IMR-90 (cell line): ENCODE results near the gene NCOR1. TPM values are rescaled to one million over a fixed set of nuclear protein-coding genes. Genes with fewer than 3 reads are reported as not detected.

Source experiments
- ATAC-seq: fragments of 200-7000 bp; cut with Tn5 transposase; 2 replicates; pipeline ENCODE4 v1.9.1; 2020; ENCODE audit warnings: low read depth, mild to moderate bottlenecking, moderate library complexity
- BruUV-seq: library from RNA; stranded (reverse); fragments of 400-500 nt; replicated peaks from 2 replicates; lab custom pipeline; 2021; lab: Mats Ljungman, UMichigan
- CTCF ChIA-PET: fragments of 300-600 bp; formaldehyde crosslinking; extraction: SDS; loops from one replicate; lab custom pipeline; 2021; ENCODE audit warnings: antibody characterized with exemption; lab: Yijun Ruan, JAX
- POLR2A ChIA-PET: fragments of 300-600 bp; sonication (Branson Sonifier 250); formaldehyde crosslinking; loops from one replicate; lab custom pipeline; 2022; ENCODE audit warnings: antibody characterized with exemption; ENCODE audit not compliant: unreplicated experiment; lab: Charles Lee
- DNase-seq: peaks from one replicate; pipeline ENCODE4 v3.0.0; 2013
- H2AFZ ChIP-seq: replicated peaks from 2 replicates; pipeline ENCODE3; 2013; ENCODE audit warnings: low read length, mild to moderate bottlenecking; ENCODE audit not compliant: poor library complexity
- H2AK5ac ChIP-seq: 2 replicates; pipeline ENCODE4 v1.6.1; 2013; ENCODE audit warnings: low read depth, low read length, inconsistent platforms
- H2AK9ac ChIP-seq: replicated peaks from 2 replicates; pipeline ENCODE3; 2013; ENCODE audit warnings: mild to moderate bottlenecking, low read depth, low read length, moderate library complexity; ENCODE audit not compliant: poor library complexity
- H2BK120ac ChIP-seq: 2 replicates; pipeline ENCODE4 v1.6.1; 2013; ENCODE audit warnings: low read depth, low read length, inconsistent platforms
- H2BK15ac ChIP-seq: 3 replicates; pipeline ENCODE4 v1.6.1; 2013; ENCODE audit warnings: low read depth, low read length, inconsistent platforms
- H2BK20ac ChIP-seq: 2 replicates; pipeline ENCODE4 v1.6.1; 2013; ENCODE audit warnings: low read depth, mild to moderate bottlenecking, inconsistent platforms, low read length, moderate library complexity
- H2BK5ac ChIP-seq: 2 replicates; pipeline ENCODE4 v1.6.1; 2013; ENCODE audit warnings: mild to moderate bottlenecking, low read depth, low read length, inconsistent platforms; ENCODE audit not compliant: poor library complexity, severe bottlenecking
- H3K14ac ChIP-seq: replicated peaks from 2 replicates; pipeline ENCODE4 v1.6.1; 2013; ENCODE audit warnings: low read depth, low read length, inconsistent platforms
- H3K18ac ChIP-seq: 2 replicates; pipeline ENCODE4 v1.6.1; 2013; ENCODE audit warnings: low read depth, low read length, control low read depth
- H3K23ac ChIP-seq: 2 replicates; pipeline ENCODE4 v1.6.1; 2013; ENCODE audit warnings: low read depth, low read length, inconsistent platforms
- H3K27ac ChIP-seq: 2 replicates; pipeline ENCODE4 v1.5.1; 2013; ENCODE audit warnings: mild to moderate bottlenecking, control low read depth, low read length; ENCODE audit not compliant: insufficient read depth
- H3K27me3 ChIP-seq: 2 replicates; pipeline ENCODE4 v1.6.1; 2013; ENCODE audit warnings: low read length; ENCODE audit not compliant: control insufficient read depth, insufficient read depth
- H3K36me3 ChIP-seq: 2 replicates; pipeline ENCODE4 v1.6.1; 2013; ENCODE audit warnings: low read length, mixed read lengths; ENCODE audit not compliant: control insufficient read depth, insufficient read depth
- H3K4ac ChIP-seq: 2 replicates; pipeline ENCODE4 v1.6.1; 2013; ENCODE audit warnings: low read depth, low read length, inconsistent platforms
- H3K4me1 ChIP-seq: 2 replicates; pipeline ENCODE4 v1.6.1; 2013; ENCODE audit warnings: low read length, mixed read lengths; ENCODE audit not compliant: control insufficient read depth, insufficient read depth
- H3K4me2 ChIP-seq: 2 replicates; pipeline ENCODE4 v1.6.1; 2013; ENCODE audit warnings: low read depth, mild to moderate bottlenecking, control low read depth, low read length, moderate library complexity
- H3K4me3 ChIP-seq: 2 replicates; pipeline ENCODE4 v1.5.1; 2013; ENCODE audit warnings: low read depth, mild to moderate bottlenecking, control low read depth, low read length, moderate library complexity; ENCODE audit not compliant: insufficient read depth
- H3K56ac ChIP-seq: 2 replicates; pipeline ENCODE4 v1.6.1; 2013; ENCODE audit warnings: low read length, inconsistent platforms; ENCODE audit not compliant: insufficient read depth; ENCODE audit errors: extremely low read depth
- H3K79me1 ChIP-seq, 2 experiments: 2 replicates each; pipeline ENCODE4 v1.6.1; 2013; ENCODE audit warnings: low read length in 2 of 2, inconsistent platforms in 1 of 2, low read depth in 1 of 2
- H3K9ac ChIP-seq: 2 replicates; pipeline ENCODE4 v1.6.1; 2013; ENCODE audit warnings: low read depth, low read length, control low read depth
- H3K9me1 ChIP-seq: 2 replicates; pipeline ENCODE4 v1.6.1; 2013; ENCODE audit warnings: low read length, inconsistent platforms; ENCODE audit not compliant: insufficient read depth
- H3K9me3 ChIP-seq: 2 replicates; pipeline ENCODE4 v1.6.1; 2013; ENCODE audit warnings: low read length; ENCODE audit not compliant: control insufficient read depth, insufficient read depth
- H4K20me1 ChIP-seq: 2 replicates; pipeline ENCODE4 v1.6.1; 2013; ENCODE audit warnings: low read length, inconsistent platforms; ENCODE audit not compliant: insufficient read depth
- H4K5ac ChIP-seq: 2 replicates; pipeline ENCODE4 v1.6.1; 2013; ENCODE audit warnings: mild to moderate bottlenecking, low read depth, low read length, control low read depth
- H4K8ac ChIP-seq, 2 experiments: 2 replicates each; pipeline ENCODE4 v1.6.1; 2013; ENCODE audit warnings: low read depth in 2 of 2, low read length in 2 of 2, control low read depth in 1 of 2, inconsistent platforms in 1 of 2
- H4K91ac ChIP-seq: 2 replicates; pipeline ENCODE4 v1.6.1; 2013; ENCODE audit warnings: low read depth, low read length, inconsistent platforms; ENCODE audit not compliant: insufficient read depth
- MAZ ChIP-seq: IDR thresholded peaks from 2 replicates; pipeline ENCODE4 v1.6.1; 2012; ENCODE audit warnings: low read depth, mild to moderate bottlenecking, low read length, improper control_type of control experiment, moderate library complexity, borderline replicate concordance
- NFE2L2 ChIP-seq: fragments of 150-350 bp; IDR thresholded peaks from 2 replicates; pipeline ENCODE4 v1.6.1; 2016; ENCODE audit warnings: low read depth, mild to moderate bottlenecking, low read length
- RAD21 ChIP-seq: IDR thresholded peaks from 2 replicates; pipeline ENCODE4 v1.6.1; 2012; ENCODE audit warnings: low read length, improper control_type of control experiment
- RCOR1 ChIP-seq: IDR thresholded peaks from 2 replicates; pipeline ENCODE4 v1.6.1; 2012; ENCODE audit warnings: mild to moderate bottlenecking, low read length, improper control_type of control experiment; ENCODE audit not compliant: insufficient replicate concordance
- WGBS, 2 experiments: methylation state at CpG; one replicate each; pipeline versions ENCODE4 v1.1.5 to v1.1.7; 2013; ENCODE audit warnings: missing lambda C conversion rate in 2 of 2; ENCODE audit not compliant: insufficient read length in 1 of 2; ENCODE audit errors: extremely low coverage in 2 of 2; 5-methylcytosine and 5-hydroxymethylcytosine counted together
- dilution Hi-C: fragments of 300-500 bp; cut with HindIII; formaldehyde crosslinking; loops from one replicate; pipeline ENCODE4 v1.14.3; 2018; ENCODE audit warnings: low sequenced_read_pairs; ENCODE audit not compliant: unreplicated experiment
- in situ Hi-C: fragments of 300-500 bp; cut with MboI; formaldehyde crosslinking; loops from 3 replicates; pipeline ENCODE4 v1.14.3; 2019; ENCODE audit warnings: low sequenced_read_pairs, inconsistent platforms, mixed read lengths
- intact Hi-C: fragments of 100-400 bp; cut with micrococcal nuclease; formaldehyde crosslinking; loops from 2 replicates; pipeline ENCODE4 v1.10.0; 2022
- polyA plus RNA-seq, 3 experiments: library from polyadenylated mRNA; depleted of rRNA; stranded (reverse); fragments of >200 nt; gene quantifications; 2 replicates each; pipeline ENCODE4 v1.2.3, GENCODE V29; 2012; ENCODE audit warnings: low replicate concordance in 1 of 3
- total RNA-seq: library from RNA; depleted of rRNA; stranded (reverse); fragments of >200 nt; gene quantifications from 2 replicates; pipeline ENCODE4 v1.2.3, GENCODE V29; 2012
- TF ChIP-seq, protein P1 (sequence below): fragments of 150-350 bp; IDR thresholded peaks from 2 replicates; pipeline ENCODE4 v1.6.1; 2016; ENCODE audit warnings: low read depth, mild to moderate bottlenecking, low read length, moderate library complexity, borderline replicate concordance

The NCOR1 gene
- total and polyA plus RNA-seq, 2 of the 4 experiments (the other 2 are of a cell fraction) = 54.5 to 80.3 TPM

DNA sequence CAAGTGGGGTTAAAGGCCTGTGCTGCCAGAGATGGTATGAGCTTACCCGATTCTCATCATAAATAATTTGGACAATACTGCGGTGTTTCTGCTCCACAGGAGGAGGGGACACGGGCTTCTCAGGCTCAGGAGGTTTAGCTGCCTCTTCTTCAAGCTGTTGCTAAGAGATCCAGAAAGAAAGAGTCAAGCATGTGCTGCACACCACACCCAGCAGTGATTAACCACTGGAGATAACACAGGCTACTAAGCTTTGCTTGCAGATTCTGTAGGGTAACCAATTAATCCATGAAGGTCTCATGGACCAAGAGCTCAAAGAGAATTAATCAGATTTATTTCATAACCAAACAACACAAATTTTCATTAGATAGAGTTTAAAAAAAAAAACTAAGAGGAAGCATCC is 56.6 kb downstream of the NCOR1 start:
- Histone ChIP-seq H3K36me3 (peaks cover 21% of the 10 kb centered on the region), H3K4me1 (no peaks in the 10 kb centered on the region), H3K18ac (no peak overlapping the region), H3K4me3 (no peak overlapping the region), H2BK120ac (no peak overlapping the region), H3K9ac (no peak overlapping the region), H4K5ac (no peak overlapping the region), H3K4ac (no peak overlapping the region), H3K27ac (no peak overlapping the region), H4K91ac (no peak overlapping the region), H3K9me1 (peaks cover 3% of the 10 kb centered on the region; the same call in 1 of the 2 replicates), H2BK5ac (no peak overlapping the region), H3K56ac (no peak overlapping the region), H3K23ac (no peak overlapping the region), H3K9me3 (no peaks in the 10 kb centered on the region), H2BK20ac (no peak overlapping the region), H3K4me2 (no peak overlapping the region), H2BK15ac (no peak overlapping the region), H2AFZ (no peak overlapping the region), H3K79me1 (peaks cover 22 to 29% of the 10 kb centered on the region in 2 experiments), H4K8ac (no peak overlapping the region), H2AK9ac (no peak overlapping the region), H2AK5ac (no peak overlapping the region), H3K27me3 (no peaks in the 10 kb centered on the region), H3K14ac (no peak overlapping the region), H4K20me1 (peaks cover 3% of the 10 kb centered on the region; the same call in 1 of the 2 replicates)
- ChIA-PET CTCF (no interaction called here), POLR2A (no interaction called here)
- WGBS, 2 experiments = no CpG with 5 or more reads among the region's 3 CpGs
- dilution Hi-C loops = no loop called here
- intact Hi-C loops = no loop called here
- DNase-seq (no peak), ATAC-seq (no peak)
- TF ChIP-seq MAZ (no peak), RCOR1 (no peak), RAD21 (no peak), NFE2L2 (no peak)
- TF ChIP-seq, protein P1, sequence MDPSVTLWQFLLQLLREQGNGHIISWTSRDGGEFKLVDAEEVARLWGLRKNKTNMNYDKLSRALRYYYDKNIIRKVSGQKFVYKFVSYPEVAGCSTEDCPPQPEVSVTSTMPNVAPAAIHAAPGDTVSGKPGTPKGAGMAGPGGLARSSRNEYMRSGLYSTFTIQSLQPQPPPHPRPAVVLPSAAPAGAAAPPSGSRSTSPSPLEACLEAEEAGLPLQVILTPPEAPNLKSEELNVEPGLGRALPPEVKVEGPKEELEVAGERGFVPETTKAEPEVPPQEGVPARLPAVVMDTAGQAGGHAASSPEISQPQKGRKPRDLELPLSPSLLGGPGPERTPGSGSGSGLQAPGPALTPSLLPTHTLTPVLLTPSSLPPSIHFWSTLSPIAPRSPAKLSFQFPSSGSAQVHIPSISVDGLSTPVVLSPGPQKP = no peak
- in situ Hi-C loops = no loop called here
- no TSS peak for BruUV-seq
